ENCODE results near the gene FGGY.

DNA sequence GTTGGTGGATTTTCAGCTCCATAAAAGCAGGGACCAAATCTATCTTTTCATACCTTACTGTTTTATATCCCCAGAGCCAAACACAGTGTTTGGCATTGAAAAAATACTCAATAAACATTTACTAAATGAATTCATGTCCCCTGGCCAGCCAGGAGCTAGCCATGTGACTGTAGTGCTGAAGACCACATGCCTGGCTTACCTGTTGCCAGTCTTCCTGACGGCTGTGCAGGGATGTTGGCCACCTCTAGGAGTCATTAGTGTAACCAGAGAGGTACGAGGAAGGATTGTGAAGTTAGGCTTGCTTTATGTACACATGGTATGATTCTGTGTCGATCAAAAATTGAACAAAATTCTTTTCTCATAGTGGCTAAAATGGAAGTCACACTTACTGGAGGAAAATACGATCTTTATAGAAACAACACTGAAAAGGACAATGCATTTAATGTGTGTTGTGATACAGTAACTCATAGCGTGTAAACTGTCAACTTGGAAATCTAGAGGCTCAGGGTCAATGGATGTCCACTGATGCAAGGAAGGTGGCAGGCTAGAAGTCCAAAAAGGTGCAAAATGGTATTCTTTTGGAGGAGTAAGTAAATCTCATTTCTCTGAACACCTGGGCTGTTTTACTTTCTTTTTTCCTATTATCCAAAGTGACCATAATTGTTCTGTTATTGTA is 60.9 kb downstream of the FGGY start:
- TF ChIP-seq POLR2A (IDR thresholded peaks at IDR 0.05; ENCODE audit: low read length), result no peak
- no peak for TF ChIP-seq GATA1 (IDR thresholded peaks at IDR 0.05; ENCODE audit: low read depth, low read length)
